Naive B cell (primary cell): ENCODE measurements around the gene GTF3A. TPM values are rescaled to one million over a fixed set of nuclear protein-coding genes. Genes with fewer than 3 reads are reported as not detected.
"Not testable (repeated sequence)": the region's sequence is repeated elsewhere in the genome, so short reads cannot be mapped to it uniquely, and the experiment has no call there.

Source experiments
- ATAC-seq, 2 donors: fragments of 150-1000 bp; cut with Tn5 transposase; 2 replicates each; pipeline ENCODE4 v1.10.0; 2021; ENCODE audit warnings: low read depth in 2 of 2, mild to moderate bottlenecking in 2 of 2, moderate library complexity in 2 of 2
- DNase-seq: peaks from one replicate; pipeline ENCODE4 v3.0.0; 2022
- H3K27ac Mint-ChIP-seq, 6 donors: one replicate each; pipeline ENCODE4 v1.8.0; 2020 to 2022; ENCODE audit warnings: mild to moderate bottlenecking in 6 of 6, mixed read lengths in 6 of 6, moderate library complexity in 5 of 6, inconsistent platforms in 2 of 6
- H3K27me3 Mint-ChIP-seq, 3 donors: one replicate each; pipeline ENCODE4 v1.8.0; 2021 to 2022; ENCODE audit warnings: mixed read lengths in 3 of 3, mild to moderate bottlenecking in 1 of 3
- H3K36me3 Mint-ChIP-seq, 2 donors: one replicate each; pipeline ENCODE4 v1.8.0; 2020 to 2022; ENCODE audit warnings: mixed read lengths in 2 of 2, inconsistent platforms in 1 of 2, mild to moderate bottlenecking in 1 of 2
- H3K4me1 Mint-ChIP-seq, 3 donors: one replicate each; pipeline ENCODE4 v1.8.0; 2020 to 2022; ENCODE audit warnings: mixed read lengths in 3 of 3, inconsistent platforms in 1 of 3, mild to moderate bottlenecking in 1 of 3, moderate library complexity in 1 of 3
- H3K4me3 Mint-ChIP-seq, 8 donors: one replicate each; pipeline ENCODE4 v1.8.0; 2020 to 2022; ENCODE audit warnings: mild to moderate bottlenecking in 8 of 8, mixed read lengths in 8 of 8, moderate library complexity in 8 of 8, inconsistent platforms in 2 of 8
- H3K9me3 Mint-ChIP-seq, 7 donors: one replicate each; pipeline ENCODE4 v1.8.0; 2020 to 2022; ENCODE audit warnings: mixed read lengths in 7 of 7, mild to moderate bottlenecking in 5 of 7, inconsistent platforms in 2 of 7, moderate library complexity in 1 of 7
- polyA plus RNA-seq, 6 donors: library from polyadenylated mRNA; unstranded; fragments of 300-500 nt; fragmentation: Illumina TruSeq; gene quantifications; one replicate each; pipeline ENCODE4 v1.2.3, GENCODE V29; 2021; ENCODE audit warnings: low read depth in 6 of 6

GTF3A gene
- polyA plus RNA-seq, 6 donors from 2014 or later, result 373 to 631 (median 487) TPM

GRCh38 chr13:27395007-27395510 lies 29.4 kb upstream of the GTF3A start:
- DNase-seq (no peak), ATAC-seq (no peak)
- no peak overlapping the region for H3K4me3 Mint-ChIP-seq
- peaks cover 9 to 21% (median 11%) of the 10 kb centered on the region in 3 donors for H3K27me3 Mint-ChIP-seq
- H3K9me3 Mint-ChIP-seq, result no peaks in the 10 kb centered on the region
- no peak overlapping the region for H3K27ac Mint-ChIP-seq
- no peaks in the 10 kb centered on the region for H3K36me3 Mint-ChIP-seq
- no peaks in the 10 kb centered on the region for H3K4me1 Mint-ChIP-seq

GRCh38 chr13:27396252-27396846 lies 28.1 kb upstream of the GTF3A start:
- Mint-ChIP-seq H3K27ac (no peak overlapping the region), H3K27me3 (peaks cover 7 to 21% (median 11%) of the 10 kb centered on the region in 3 donors), H3K36me3 (no peaks in the 10 kb centered on the region), H3K9me3 (no peaks in the 10 kb centered on the region), H3K4me3 (no peak overlapping the region), H3K4me1 (peaks cover 3 to 8% (median 6%) of the 10 kb centered on the region in 3 donors)
- ATAC-seq, result no peak
- no peak for DNase-seq

- no peaks in the 10 kb centered on the region for H3K9me3 Mint-ChIP-seq
- peaks cover 4 to 11% (median 8%) of the 10 kb centered on the region in 3 donors for H3K4me1 Mint-ChIP-seq
- H3K27me3 Mint-ChIP-seq, result peaks cover 6 to 21% (median 11%) of the 10 kb centered on the region in 3 donors
- H3K27ac Mint-ChIP-seq, result no peak overlapping the region
- no peaks in the 10 kb centered on the region for H3K36me3 Mint-ChIP-seq
- ATAC-seq (no peak), DNase-seq (no peak)
- H3K4me3 Mint-ChIP-seq, result no peak overlapping the region
Measured at GRCh38 chr13:27398360-27398759, 26.1 kb upstream of the GTF3A start.

GRCh38 chr13:27400405-27400804 lies 24.0 kb upstream of the GTF3A start:
- not testable (repeated sequence) for H3K27ac Mint-ChIP-seq, DNase-seq, H3K9me3 Mint-ChIP-seq, H3K4me3 Mint-ChIP-seq, H3K36me3 Mint-ChIP-seq, ATAC-seq
- Mint-ChIP-seq H3K4me1 (peaks cover 4 to 11% (median 8%) of the 10 kb centered on the region in 3 donors), H3K27me3 (peaks cover 2 to 14% (median 4%) of the 10 kb centered on the region in 3 donors)

- Mint-ChIP-seq H3K27me3 (peaks cover 0 to 7% (median 2%) of the 10 kb centered on the region in 3 donors), H3K9me3 (no peaks in the 10 kb centered on the region), H3K36me3 (no peaks in the 10 kb centered on the region), H3K4me3 (peak overlapping the region in 1 of 8 donors; percentile 35), H3K27ac (no peak overlapping the region), H3K4me1 (peaks cover 4 to 11% (median 8%) of the 10 kb centered on the region in 3 donors)
- DNase-seq (peak; percentile 15), ATAC-seq (peak; percentile 53 to 79)
Measured at GRCh38 chr13:27401210-27401609, 23.2 kb upstream of the GTF3A start.

- Mint-ChIP-seq H3K27ac (no peak overlapping the region), H3K36me3 (no peaks in the 10 kb centered on the region), H3K4me1 (peaks cover 4 to 15% (median 8%) of the 10 kb centered on the region in 3 donors), H3K4me3 (no peak overlapping the region), H3K9me3 (no peaks in the 10 kb centered on the region), H3K27me3 (peaks cover 5 to 15% (median 12%) of the 10 kb centered on the region in 3 donors)
- ATAC-seq (no peak), DNase-seq (no peak)
Measured at GRCh38 chr13:27403203-27403678, 21.2 kb upstream of the GTF3A start.

- no peak overlapping the region for H3K4me3 Mint-ChIP-seq
- no peaks in the 10 kb centered on the region for H3K9me3 Mint-ChIP-seq
- H3K27ac Mint-ChIP-seq, result peak overlapping the region in 1 of 6 donors; percentile 44
- H3K4me1 Mint-ChIP-seq, result peaks cover 4 to 15% (median 8%) of the 10 kb centered on the region in 3 donors
- peaks cover 7 to 16% (median 15%) of the 10 kb centered on the region in 3 donors for H3K27me3 Mint-ChIP-seq
- no peak for ATAC-seq
- no peaks in the 10 kb centered on the region for H3K36me3 Mint-ChIP-seq
- DNase-seq, result no peak
Measured at GRCh38 chr13:27403727-27404385, 20.6 kb upstream of the GTF3A start.

GRCh38 chr13:27404680-27405079 lies 19.7 kb upstream of the GTF3A start:
- Mint-ChIP-seq H3K27ac (peak overlapping the region in 1 of 6 donors; percentile 38), H3K4me3 (no peak overlapping the region), H3K36me3 (peaks cover 0 to 5% of the 10 kb centered on the region in 2 donors), H3K27me3 (peaks cover 7 to 22% (median 15%) of the 10 kb centered on the region in 3 donors), H3K9me3 (peaks cover 0 to 6% (median 4%) of the 10 kb centered on the region in 7 donors), H3K4me1 (peaks cover 4 to 15% (median 8%) of the 10 kb centered on the region in 3 donors)
- DNase-seq (no peak), ATAC-seq (no peak)

GRCh38 chr13:27405546-27406134 lies 18.8 kb upstream of the GTF3A start:
- H3K27me3 Mint-ChIP-seq, result peaks cover 12 to 32% (median 15%) of the 10 kb centered on the region in 3 donors
- H3K27ac Mint-ChIP-seq, result no peak overlapping the region
- no peak for DNase-seq
- ATAC-seq, result no peak
- H3K36me3 Mint-ChIP-seq, result peaks cover 4 to 14% of the 10 kb centered on the region in 2 donors
- peaks cover 0 to 8% (median 4%) of the 10 kb centered on the region in 7 donors for H3K9me3 Mint-ChIP-seq
- H3K4me3 Mint-ChIP-seq, result no peak overlapping the region
- peaks cover 4 to 14% (median 8%) of the 10 kb centered on the region in 3 donors for H3K4me1 Mint-ChIP-seq

- peaks cover 0 to 8% (median 4%) of the 10 kb centered on the region in 7 donors for H3K9me3 Mint-ChIP-seq
- H3K36me3 Mint-ChIP-seq, result peaks cover 4 to 14% of the 10 kb centered on the region in 2 donors
- peaks cover 12 to 32% (median 17%) of the 10 kb centered on the region in 3 donors for H3K27me3 Mint-ChIP-seq
- no peak overlapping the region for H3K27ac Mint-ChIP-seq
- DNase-seq (peak; percentile 37), ATAC-seq (peak; percentile 49 to 66)
- peaks cover under 1 to 7% (median 2%) of the 10 kb centered on the region in 3 donors for H3K4me1 Mint-ChIP-seq
- no peak overlapping the region for H3K4me3 Mint-ChIP-seq
Measured at GRCh38 chr13:27406178-27406939, 18.1 kb upstream of the GTF3A start.

- peaks cover 19 to 41% (median 23%) of the 10 kb centered on the region in 3 donors for H3K27me3 Mint-ChIP-seq
- ATAC-seq, result no peak
- no peak overlapping the region for H3K27ac Mint-ChIP-seq
- H3K4me1 Mint-ChIP-seq, result peaks cover 0 to 4% (median 0%) of the 10 kb centered on the region in 3 donors
- H3K36me3 Mint-ChIP-seq, result peaks cover 4 to 14% of the 10 kb centered on the region in 2 donors
- no peak for DNase-seq
- H3K9me3 Mint-ChIP-seq, result peaks cover 0 to 8% (median 4%) of the 10 kb centered on the region in 7 donors
- H3K4me3 Mint-ChIP-seq, result no peak overlapping the region
Measured at GRCh38 chr13:27408074-27408473, 16.3 kb upstream of the GTF3A start.

GRCh38 chr13:27409013-27409412 lies 15.4 kb upstream of the GTF3A start:
- H3K9me3 Mint-ChIP-seq, result peaks cover 0 to 8% (median 4%) of the 10 kb centered on the region in 7 donors
- no peak for ATAC-seq
- DNase-seq, result no peak
- no peak overlapping the region for H3K4me3 Mint-ChIP-seq
- H3K27ac Mint-ChIP-seq, result peak overlapping the region in 1 of 6 donors; percentile 30
- peaks cover 0 to 4% (median 0%) of the 10 kb centered on the region in 3 donors for H3K4me1 Mint-ChIP-seq
- H3K36me3 Mint-ChIP-seq, result peaks cover 4 to 14% of the 10 kb centered on the region in 2 donors
- H3K27me3 Mint-ChIP-seq, result peaks cover 19 to 41% (median 23%) of the 10 kb centered on the region in 3 donors
